ENCODE results near the gene DNAAF5.

DNAAF5 gene

DNA sequence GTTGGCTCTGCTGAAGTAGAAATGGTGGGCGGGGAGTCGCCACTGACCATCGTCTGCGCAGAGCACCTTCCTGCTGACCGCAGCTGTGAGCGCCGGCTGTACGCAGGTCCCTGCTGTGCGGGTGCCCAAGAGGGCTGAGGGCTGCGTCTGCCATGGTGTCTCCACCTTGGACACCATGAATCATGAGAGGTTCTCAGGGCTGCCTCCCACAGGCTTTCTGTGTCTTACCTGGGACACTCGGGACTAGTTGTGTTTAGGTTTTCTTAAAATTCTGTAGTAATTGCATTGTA is 45.5 kb downstream of the DNAAF5 start:
- TF ChIP-seq, protein P1, sequence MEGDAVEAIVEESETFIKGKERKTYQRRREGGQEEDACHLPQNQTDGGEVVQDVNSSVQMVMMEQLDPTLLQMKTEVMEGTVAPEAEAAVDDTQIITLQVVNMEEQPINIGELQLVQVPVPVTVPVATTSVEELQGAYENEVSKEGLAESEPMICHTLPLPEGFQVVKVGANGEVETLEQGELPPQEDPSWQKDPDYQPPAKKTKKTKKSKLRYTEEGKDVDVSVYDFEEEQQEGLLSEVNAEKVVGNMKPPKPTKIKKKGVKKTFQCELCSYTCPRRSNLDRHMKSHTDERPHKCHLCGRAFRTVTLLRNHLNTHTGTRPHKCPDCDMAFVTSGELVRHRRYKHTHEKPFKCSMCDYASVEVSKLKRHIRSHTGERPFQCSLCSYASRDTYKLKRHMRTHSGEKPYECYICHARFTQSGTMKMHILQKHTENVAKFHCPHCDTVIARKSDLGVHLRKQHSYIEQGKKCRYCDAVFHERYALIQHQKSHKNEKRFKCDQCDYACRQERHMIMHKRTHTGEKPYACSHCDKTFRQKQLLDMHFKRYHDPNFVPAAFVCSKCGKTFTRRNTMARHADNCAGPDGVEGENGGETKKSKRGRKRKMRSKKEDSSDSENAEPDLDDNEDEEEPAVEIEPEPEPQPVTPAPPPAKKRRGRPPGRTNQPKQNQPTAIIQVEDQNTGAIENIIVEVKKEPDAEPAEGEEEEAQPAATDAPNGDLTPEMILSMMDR (IDR thresholded peaks at IDR 0.05), result no peak

DNA sequence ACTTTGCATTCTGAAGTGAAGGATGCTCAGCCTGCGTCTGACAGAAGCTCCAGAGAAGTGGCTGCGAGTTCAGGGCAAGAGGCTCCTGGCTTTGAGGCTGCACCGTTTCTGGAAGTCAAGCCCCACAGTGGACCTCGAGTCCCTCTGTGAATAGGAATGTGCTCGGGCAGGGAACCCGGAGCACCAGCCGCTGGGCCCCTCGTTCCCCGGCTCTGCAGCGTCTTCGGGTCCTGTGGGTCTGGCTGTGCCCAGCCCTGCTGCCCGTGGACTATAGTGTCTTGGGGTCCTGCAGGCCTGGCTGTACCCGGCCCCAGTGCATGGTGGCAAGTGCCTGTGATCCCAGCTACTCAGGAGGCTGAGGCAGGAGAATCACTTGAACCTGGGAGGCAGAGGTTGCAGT is 45.9 kb downstream of the DNAAF5 start:
- TF ChIP-seq, protein P1 (IDR thresholded peaks at IDR 0.05), result no peak

DNA sequence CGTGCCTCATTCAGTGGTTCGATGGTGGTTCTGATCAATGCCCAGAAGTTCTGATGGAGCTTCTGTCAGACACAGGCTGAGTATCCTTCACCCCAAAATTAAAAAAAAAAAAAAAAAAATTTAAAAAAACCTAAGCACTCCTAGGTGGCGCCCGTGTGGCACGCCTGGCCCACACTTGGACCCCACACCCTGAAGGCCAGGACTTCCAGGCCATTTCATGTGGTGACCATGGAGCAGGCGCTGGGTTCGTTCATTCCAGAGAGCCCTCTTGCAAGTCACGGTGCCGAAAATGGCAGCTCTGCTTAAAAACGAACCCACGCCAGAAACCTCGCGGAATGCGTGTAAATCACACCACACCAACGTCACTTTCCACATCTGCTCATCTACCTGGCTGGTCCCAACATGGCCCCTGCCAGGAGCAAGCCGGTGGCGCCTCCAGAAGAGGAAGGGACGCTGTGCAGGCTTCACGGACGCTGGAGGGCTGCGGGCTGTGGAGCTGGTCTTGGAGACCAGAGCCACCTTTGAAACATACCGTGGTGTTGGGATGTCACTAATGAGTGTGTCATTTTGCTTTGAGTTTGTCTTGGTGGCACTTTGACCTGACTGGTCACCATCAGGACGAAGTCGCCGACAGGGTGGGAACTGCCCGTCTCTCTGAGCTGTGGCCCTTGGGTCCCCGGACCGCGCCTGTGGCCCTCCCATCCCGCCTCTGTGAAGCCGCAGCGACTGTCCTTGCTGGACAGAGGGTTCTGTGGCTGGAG is 46.5 kb downstream of the DNAAF5 start:
- TF ChIP-seq, protein P1 (IDR thresholded peaks at IDR 0.05), result no peak

DNA sequence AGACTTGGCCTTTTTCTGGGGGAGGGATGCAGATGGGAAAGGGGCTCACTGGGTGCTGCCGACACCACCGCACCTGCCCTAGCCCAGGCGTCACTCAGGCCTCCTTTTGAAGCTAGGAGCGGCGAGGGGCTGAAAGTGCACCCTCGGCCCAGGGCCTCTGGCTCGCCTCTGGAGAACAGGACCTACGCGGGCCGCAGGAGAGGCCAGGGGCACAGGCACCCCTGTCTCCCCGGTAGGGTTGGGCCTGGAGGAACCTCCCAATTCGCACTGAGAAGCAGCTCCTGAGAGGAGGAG is 47.1 kb downstream of the DNAAF5 start:
- TF ChIP-seq, protein P1 (IDR thresholded peaks at IDR 0.05), result no peak

DNA sequence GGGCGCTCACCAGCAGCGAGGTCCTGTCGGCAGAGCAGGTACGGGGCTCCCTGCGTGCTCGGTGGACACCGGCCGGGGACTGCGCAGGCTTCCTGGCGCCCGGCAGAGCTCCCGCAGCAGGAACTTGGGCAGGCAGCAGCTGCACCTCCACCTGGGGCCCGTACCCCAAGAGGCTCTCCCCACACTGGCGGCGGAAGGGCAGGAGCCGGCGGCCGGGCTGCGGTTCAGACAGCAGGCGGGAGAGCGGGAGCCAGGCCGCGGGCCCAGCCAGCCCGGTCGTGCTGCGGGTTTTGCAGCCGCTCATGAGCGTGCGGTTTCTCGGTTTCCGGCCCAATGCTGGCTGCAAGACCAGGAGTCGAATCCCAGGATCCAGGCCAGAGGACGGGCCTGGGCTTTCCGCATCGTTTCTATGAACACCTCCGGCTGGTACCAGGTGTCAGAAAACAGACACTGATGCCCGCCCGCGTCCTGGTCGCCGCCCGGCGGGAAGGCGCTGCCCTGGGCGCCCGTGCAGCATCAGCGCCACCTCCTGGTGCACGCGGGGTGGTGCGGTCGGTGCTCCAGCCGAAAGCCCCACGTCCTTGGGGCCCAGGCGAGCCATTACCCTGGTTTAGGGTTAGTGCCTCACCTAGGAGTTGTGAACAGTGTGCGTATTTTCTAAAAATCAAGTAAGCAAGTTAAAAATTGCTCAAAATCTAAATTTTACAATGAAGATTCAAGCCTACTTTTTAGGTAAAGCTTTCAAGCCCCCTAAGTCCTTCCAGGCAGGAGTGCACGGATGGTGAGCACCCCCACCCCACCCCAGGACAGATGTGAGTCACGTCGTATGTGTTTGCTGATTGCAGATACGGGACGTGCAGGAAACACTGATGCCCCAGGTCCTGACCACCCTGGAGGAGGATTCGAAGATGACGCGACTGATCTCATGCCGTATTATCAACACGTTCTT is 47.9 kb downstream of the DNAAF5 start:
- TF ChIP-seq, protein P1 (IDR thresholded peaks at IDR 0.05), result peak; percentile 96

DNA sequence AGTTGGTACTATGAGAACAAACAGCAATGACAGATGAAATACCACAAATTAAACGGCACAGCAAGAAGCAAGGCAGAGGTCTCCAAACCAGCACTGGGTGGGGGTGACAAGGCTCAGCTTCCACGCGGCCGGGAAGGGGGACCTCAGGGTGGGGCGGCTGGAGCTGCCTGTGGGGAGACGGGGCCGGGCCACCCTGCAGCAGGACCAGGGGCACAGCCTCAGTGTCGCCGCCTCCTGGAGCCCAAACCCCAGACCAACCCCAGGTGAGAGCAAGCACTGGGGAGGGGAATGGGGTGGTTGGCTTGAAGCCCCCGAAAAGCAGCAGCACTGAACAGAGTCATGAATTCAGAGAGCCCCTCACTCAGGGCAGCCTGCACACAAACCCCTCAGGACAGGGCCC is 49.9 kb downstream of the DNAAF5 start:
- TF ChIP-seq, protein P1 (IDR thresholded peaks at IDR 0.05), result no peak

DNA sequence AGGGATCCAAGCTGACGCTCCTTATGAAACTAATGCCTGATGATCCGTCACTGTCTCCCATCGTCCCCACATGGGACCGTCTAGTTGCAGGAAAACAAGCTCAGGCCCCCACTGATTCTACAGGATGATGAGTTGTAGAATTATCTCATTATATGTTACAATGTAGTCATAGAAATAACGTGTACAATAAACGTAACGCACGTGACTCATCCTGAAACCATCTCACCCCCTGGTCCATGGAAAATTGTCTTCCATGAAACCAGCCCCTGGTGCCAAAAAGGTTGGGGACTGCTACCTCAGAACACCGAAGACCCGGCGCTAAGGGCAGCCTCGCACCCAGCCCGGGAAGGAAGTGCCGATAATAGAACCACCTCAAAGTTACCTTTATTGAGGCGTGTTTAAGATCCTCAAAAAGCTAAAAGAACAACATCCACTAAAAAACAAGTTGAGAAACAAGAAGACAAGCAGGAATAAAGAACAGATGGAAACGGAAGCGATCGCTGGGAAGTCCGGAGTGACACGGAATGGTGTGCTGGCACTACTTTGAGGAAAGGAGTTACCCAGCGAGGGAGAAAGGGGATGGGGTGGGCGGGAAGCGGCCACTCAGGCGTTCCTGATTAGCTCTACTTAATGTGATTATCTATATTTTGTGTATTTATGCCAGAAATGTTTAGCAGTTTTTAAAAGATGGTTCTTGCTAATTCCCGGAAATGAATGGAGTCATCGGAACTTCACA is 50.7 kb downstream of the DNAAF5 start:
- TF ChIP-seq, protein P1 (IDR thresholded peaks at IDR 0.05), result no peak
